ENCODE data around the gene GDNF.
"Not testable (repeated sequence)": the region's sequence is repeated elsewhere in the genome, so short reads cannot be mapped to it uniquely, and the experiment has no call there.

GRCh38 chr5:37796435-37796834, 43.4 kb downstream of the GDNF start:
- not testable (repeated sequence) for TF ChIP-seq CTCF (IDR thresholded peaks at IDR 0.05 in 4 of 5, conservative IDR thresholded peaks at IDR 0.05 in 1 of 5); POLR2A (IDR thresholded peaks at IDR 0.05)

Measured in gastrocnemius medialis (tissue), 4 donors.